Activated T-cell treated with anti-CD3 and anti-CD28 coated beads for 4 hours (primary cell): ENCODE results near the gene WARS2.

Source experiments
- DNase-seq: peaks from one replicate; pipeline ENCODE4 v3.0.0-alpha.2; 2020

The WARS2 gene

GRCh38 chr1:119081267-119081666 is 59.2 kb downstream of the WARS2 start:
- DNase-seq, result no peak

- DNase-seq, result no peak
Observed at GRCh38 chr1:119080586-119080985, 59.9 kb downstream of the WARS2 start.

- no peak for DNase-seq
Observed at GRCh38 chr1:119079881-119080280, 60.6 kb downstream of the WARS2 start.

- no peak for DNase-seq
Observed at GRCh38 chr1:119075614-119076013, 64.8 kb downstream of the WARS2 start.

GRCh38 chr1:119071321-119071720 is 69.1 kb downstream of the WARS2 start:
- DNase-seq, result no peak

- DNase-seq, result no peak
Observed at GRCh38 chr1:119069682-119070081, 70.8 kb downstream of the WARS2 start.

- no peak for DNase-seq
Observed at GRCh38 chr1:119068427-119068826, 72.0 kb downstream of the WARS2 start.

GRCh38 chr1:119061700-119062099 is 78.8 kb downstream of the WARS2 start:
- DNase-seq, result no peak

GRCh38 chr1:119055568-119055967 is 84.9 kb downstream of the WARS2 start:
- no peak for DNase-seq

- DNase-seq, result no peak
Observed at GRCh38 chr1:119053917-119054316, 86.5 kb downstream of the WARS2 start.

GRCh38 chr1:119052267-119052666 is 88.2 kb downstream of the WARS2 start:
- no peak for DNase-seq

- no peak for DNase-seq
Observed at GRCh38 chr1:119048624-119049404, 91.6 kb downstream of the WARS2 start.

GRCh38 chr1:119046785-119047438 is 93.5 kb downstream of the WARS2 start:
- no peak for DNase-seq

GRCh38 chr1:119046429-119046784 is 94.0 kb downstream of the WARS2 start:
- no peak for DNase-seq

GRCh38 chr1:119045096-119045746 is 95.2 kb downstream of the WARS2 start:
- DNase-seq, result no peak

- DNase-seq, result no peak
Observed at GRCh38 chr1:119040906-119041305, 99.5 kb downstream of the WARS2 start.

- DNase-seq, result no peak
Observed at GRCh38 chr1:119040489-119040888, 100.0 kb downstream of the WARS2 start.

GRCh38 chr1:119038363-119038762 is 102.1 kb downstream of the WARS2 start:
- no peak for DNase-seq

- no peak for DNase-seq
Observed at GRCh38 chr1:119034359-119034758, 106.1 kb downstream of the WARS2 start.

GRCh38 chr1:119032986-119033385 is 107.5 kb downstream of the WARS2 start:
- DNase-seq, result no peak

- DNase-seq, result no peak
Observed at GRCh38 chr1:119027759-119028158, 112.7 kb downstream of the WARS2 start.

GRCh38 chr1:119026956-119027355 is 113.5 kb downstream of the WARS2 start:
- no peak for DNase-seq

- DNase-seq, result no peak
Observed at GRCh38 chr1:119015547-119015946, 124.9 kb downstream of the WARS2 start.

- no peak for DNase-seq
Observed at GRCh38 chr1:119012383-119012782, 128.1 kb downstream of the WARS2 start.
